GM21360 (cell line): ENCODE data around the gene ZFP36L1.

Experiments used
- ATAC-seq: cut with Tn5 transposase; IDR thresholded peaks from one replicate; pipeline ENCODE4 v1.9.1; 2021; ENCODE audit warnings: mild to moderate bottlenecking, moderate library complexity; ENCODE audit not compliant: unreplicated experiment

ZFP36L1 gene

GRCh38 chr14:68796418-68797101, 3.7 kb upstream of the ZFP36L1 start:
- ATAC-seq = no peak

GRCh38 chr14:68795597-68796417, 2.9 kb upstream of the ZFP36L1 start:
- ATAC-seq = peak; percentile 45

- no peak for ATAC-seq
Measured at GRCh38 chr14:68794851-68795596, 2.2 kb upstream of the ZFP36L1 start.

GRCh38 chr14:68794130-68794850, 1.4 kb upstream of the ZFP36L1 start:
- ATAC-seq = no peak

GRCh38 chr14:68793734-68794129, 865 bp upstream of the ZFP36L1 start:
- no peak for ATAC-seq

- ATAC-seq = no peak
Measured at GRCh38 chr14:68792678-68792978, 239 bp downstream of the ZFP36L1 start.

GRCh38 chr14:68791902-68792677, 777 bp downstream of the ZFP36L1 start:
- ATAC-seq = no peak

GRCh38 chr14:68791078-68791901, 1.6 kb downstream of the ZFP36L1 start:
- no peak for ATAC-seq

GRCh38 chr14:68790644-68791077, 2.2 kb downstream of the ZFP36L1 start:
- ATAC-seq = no peak

- ATAC-seq = no peak
Measured at GRCh38 chr14:68789821-68790643, 2.8 kb downstream of the ZFP36L1 start.

GRCh38 chr14:68788996-68789820, 3.7 kb downstream of the ZFP36L1 start:
- ATAC-seq = no peak

GRCh38 chr14:68788275-68788995, 4.4 kb downstream of the ZFP36L1 start:
- ATAC-seq = no peak

GRCh38 chr14:68787092-68787992, 5.5 kb downstream of the ZFP36L1 start:
- no peak for ATAC-seq

- ATAC-seq = no peak
Measured at GRCh38 chr14:68786491-68787091, 6.3 kb downstream of the ZFP36L1 start.
